Inferior parietal cortex (tissue), 1 donor: ENCODE data around the gene PVALB.
"Not testable (repeated sequence)": the region's sequence is repeated elsewhere in the genome, so short reads cannot be mapped to it uniquely, and the experiment has no call there.

Experiments used
- DNase-seq: peaks from one replicate; pipeline ENCODE4 v3.0.0-alpha.2; 2016; ENCODE audit errors: extremely low spot score

PVALB gene

GRCh38 chr22:36756746-36757655, 59.8 kb downstream of the PVALB start:
- DNase-seq, result no peak

- DNase-seq, result no peak
Measured at GRCh38 chr22:36756031-36756430, 60.8 kb downstream of the PVALB start.

GRCh38 chr22:36755316-36755715, 61.5 kb downstream of the PVALB start:
- DNase-seq, result no peak

- not testable (repeated sequence) for DNase-seq
Measured at GRCh38 chr22:36754881-36755280, 62.0 kb downstream of the PVALB start.

GRCh38 chr22:36753916-36754315, 62.9 kb downstream of the PVALB start:
- no peak for DNase-seq

- no peak for DNase-seq
Measured at GRCh38 chr22:36753120-36753802, 63.6 kb downstream of the PVALB start.
